ENCODE data around the gene GPC1. TPM values are rescaled to one million over a fixed set of nuclear protein-coding genes. Genes with fewer than 3 reads are reported as not detected.

The GPC1 gene
- total and polyA plus RNA-seq, 2 experiments from 2014 or later = 9.0 to 46.2 TPM

DNA sequence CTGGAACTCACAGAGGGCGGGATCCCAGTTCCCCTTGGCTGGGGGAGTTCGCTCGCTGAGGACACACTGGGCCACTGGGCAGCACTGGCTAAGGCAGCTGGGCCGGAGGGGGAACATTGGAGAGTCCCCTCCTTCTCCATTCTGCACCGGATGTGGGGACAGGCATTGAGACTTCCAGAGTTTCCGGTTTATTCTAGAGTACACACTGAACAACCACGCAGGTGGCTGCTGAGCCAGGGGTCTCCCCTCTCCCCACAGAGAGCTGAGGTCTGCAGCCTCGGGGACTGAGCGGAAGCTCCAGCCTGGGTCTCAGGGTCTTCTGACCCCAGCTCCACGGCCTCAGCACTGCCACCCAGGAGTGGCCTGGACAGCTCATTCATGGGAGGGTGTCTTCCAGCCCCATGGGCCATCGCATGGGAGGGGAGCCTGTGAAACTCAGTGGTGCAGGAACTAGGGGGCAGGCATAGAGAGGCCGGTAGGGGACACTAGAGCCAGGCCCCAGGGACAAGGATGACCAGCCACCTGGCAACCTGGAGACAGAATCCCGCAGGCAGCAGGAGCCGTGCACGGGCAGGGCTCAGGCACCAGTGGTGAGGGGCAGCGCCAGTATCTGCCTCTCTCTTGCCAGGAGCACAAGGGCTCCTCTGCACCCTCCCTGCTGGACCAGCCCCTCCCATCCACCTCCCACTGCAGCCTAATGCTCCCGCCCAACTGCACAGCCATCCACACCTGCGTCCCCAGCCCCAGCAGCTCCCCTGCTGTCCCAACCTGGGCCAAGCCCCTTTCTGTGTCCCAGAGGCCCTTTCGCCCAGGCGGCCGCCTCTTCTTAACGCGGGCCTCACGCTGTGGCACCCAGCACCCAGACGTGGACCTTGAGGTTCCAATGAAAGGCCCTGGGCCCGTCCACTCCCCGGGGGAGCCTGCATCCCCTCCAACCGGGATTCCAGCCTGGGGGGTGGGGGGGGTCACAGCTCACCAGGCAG, 45.1 kb upstream of the GPC1 start:
- no peaks in the 10 kb centered on the region for H3F3A ChIP-seq (replicated peaks; ENCODE audit: low read depth)
- H3K27ac Mint-ChIP-seq = no peak overlapping the region
- H2AFZ ChIP-seq = no peak overlapping the region
- H3K4me1 Mint-ChIP-seq = no peaks in the 10 kb centered on the region; the same call in 2 of the 3 replicates
- no peaks in the 10 kb centered on the region for H3K36me3 Mint-ChIP-seq (ENCODE audit: low read depth)
- H3K4me3 Mint-ChIP-seq = no peak overlapping the region
- H3K4me1 ChIP-seq (ENCODE audit: insufficient read depth) = no peaks in the 10 kb centered on the region
- peak; percentile 20; the same call in 2 of the 3 replicates for ATAC-seq
- no peaks in the 10 kb centered on the region for H3K27me3 ChIP-seq (ENCODE audit: insufficient read depth)
- TF ChIP-seq, protein P1, sequence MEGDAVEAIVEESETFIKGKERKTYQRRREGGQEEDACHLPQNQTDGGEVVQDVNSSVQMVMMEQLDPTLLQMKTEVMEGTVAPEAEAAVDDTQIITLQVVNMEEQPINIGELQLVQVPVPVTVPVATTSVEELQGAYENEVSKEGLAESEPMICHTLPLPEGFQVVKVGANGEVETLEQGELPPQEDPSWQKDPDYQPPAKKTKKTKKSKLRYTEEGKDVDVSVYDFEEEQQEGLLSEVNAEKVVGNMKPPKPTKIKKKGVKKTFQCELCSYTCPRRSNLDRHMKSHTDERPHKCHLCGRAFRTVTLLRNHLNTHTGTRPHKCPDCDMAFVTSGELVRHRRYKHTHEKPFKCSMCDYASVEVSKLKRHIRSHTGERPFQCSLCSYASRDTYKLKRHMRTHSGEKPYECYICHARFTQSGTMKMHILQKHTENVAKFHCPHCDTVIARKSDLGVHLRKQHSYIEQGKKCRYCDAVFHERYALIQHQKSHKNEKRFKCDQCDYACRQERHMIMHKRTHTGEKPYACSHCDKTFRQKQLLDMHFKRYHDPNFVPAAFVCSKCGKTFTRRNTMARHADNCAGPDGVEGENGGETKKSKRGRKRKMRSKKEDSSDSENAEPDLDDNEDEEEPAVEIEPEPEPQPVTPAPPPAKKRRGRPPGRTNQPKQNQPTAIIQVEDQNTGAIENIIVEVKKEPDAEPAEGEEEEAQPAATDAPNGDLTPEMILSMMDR (conservative IDR thresholded peaks at IDR 0.05; ENCODE audit: low read depth in 2 of 2) = 0 out of 4 replicates have a peak, but pooled peaks of 1 of the 2 experiments have one; percentile 8
- TF ChIP-seq CREB1 (CRISPR knock-in tag; IDR thresholded peaks at IDR 0.05; ENCODE audit: low read depth) = no peak
- TF ChIP-seq, protein P2, sequence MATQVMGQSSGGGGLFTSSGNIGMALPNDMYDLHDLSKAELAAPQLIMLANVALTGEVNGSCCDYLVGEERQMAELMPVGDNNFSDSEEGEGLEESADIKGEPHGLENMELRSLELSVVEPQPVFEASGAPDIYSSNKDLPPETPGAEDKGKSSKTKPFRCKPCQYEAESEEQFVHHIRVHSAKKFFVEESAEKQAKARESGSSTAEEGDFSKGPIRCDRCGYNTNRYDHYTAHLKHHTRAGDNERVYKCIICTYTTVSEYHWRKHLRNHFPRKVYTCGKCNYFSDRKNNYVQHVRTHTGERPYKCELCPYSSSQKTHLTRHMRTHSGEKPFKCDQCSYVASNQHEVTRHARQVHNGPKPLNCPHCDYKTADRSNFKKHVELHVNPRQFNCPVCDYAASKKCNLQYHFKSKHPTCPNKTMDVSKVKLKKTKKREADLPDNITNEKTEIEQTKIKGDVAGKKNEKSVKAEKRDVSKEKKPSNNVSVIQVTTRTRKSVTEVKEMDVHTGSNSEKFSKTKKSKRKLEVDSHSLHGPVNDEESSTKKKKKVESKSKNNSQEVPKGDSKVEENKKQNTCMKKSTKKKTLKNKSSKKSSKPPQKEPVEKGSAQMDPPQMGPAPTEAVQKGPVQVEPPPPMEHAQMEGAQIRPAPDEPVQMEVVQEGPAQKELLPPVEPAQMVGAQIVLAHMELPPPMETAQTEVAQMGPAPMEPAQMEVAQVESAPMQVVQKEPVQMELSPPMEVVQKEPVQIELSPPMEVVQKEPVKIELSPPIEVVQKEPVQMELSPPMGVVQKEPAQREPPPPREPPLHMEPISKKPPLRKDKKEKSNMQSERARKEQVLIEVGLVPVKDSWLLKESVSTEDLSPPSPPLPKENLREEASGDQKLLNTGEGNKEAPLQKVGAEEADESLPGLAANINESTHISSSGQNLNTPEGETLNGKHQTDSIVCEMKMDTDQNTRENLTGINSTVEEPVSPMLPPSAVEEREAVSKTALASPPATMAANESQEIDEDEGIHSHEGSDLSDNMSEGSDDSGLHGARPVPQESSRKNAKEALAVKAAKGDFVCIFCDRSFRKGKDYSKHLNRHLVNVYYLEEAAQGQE (IDR thresholded peaks at IDR 0.05; ENCODE audit: unreplicated experiment) = no peak
- peaks cover 7% of the 10 kb centered on the region for H3K27me3 Mint-ChIP-seq (ENCODE audit: insufficient read depth, low read depth, poor library complexity)
- H3K9me2 ChIP-seq (ENCODE audit: insufficient read depth) = no peaks in the 10 kb centered on the region
- no peak overlapping the region for H3K27ac ChIP-seq (ENCODE audit: low read depth)
- no peak overlapping the region for H3K4me3 ChIP-seq
- DNase-seq (ENCODE audit: low spot score) = no peak
- H3K36me3 ChIP-seq (ENCODE audit: insufficient read depth) = no peaks in the 10 kb centered on the region
- H3K4me2 ChIP-seq = no peak overlapping the region
- H3K9me3 Mint-ChIP-seq = no peaks in the 10 kb centered on the region
- no peaks in the 10 kb centered on the region for H4K20me1 ChIP-seq (replicated peaks; ENCODE audit: insufficient read depth)
- H3K79me2 ChIP-seq (replicated peaks; ENCODE audit: insufficient read depth) = no peaks in the 10 kb centered on the region

DNA sequence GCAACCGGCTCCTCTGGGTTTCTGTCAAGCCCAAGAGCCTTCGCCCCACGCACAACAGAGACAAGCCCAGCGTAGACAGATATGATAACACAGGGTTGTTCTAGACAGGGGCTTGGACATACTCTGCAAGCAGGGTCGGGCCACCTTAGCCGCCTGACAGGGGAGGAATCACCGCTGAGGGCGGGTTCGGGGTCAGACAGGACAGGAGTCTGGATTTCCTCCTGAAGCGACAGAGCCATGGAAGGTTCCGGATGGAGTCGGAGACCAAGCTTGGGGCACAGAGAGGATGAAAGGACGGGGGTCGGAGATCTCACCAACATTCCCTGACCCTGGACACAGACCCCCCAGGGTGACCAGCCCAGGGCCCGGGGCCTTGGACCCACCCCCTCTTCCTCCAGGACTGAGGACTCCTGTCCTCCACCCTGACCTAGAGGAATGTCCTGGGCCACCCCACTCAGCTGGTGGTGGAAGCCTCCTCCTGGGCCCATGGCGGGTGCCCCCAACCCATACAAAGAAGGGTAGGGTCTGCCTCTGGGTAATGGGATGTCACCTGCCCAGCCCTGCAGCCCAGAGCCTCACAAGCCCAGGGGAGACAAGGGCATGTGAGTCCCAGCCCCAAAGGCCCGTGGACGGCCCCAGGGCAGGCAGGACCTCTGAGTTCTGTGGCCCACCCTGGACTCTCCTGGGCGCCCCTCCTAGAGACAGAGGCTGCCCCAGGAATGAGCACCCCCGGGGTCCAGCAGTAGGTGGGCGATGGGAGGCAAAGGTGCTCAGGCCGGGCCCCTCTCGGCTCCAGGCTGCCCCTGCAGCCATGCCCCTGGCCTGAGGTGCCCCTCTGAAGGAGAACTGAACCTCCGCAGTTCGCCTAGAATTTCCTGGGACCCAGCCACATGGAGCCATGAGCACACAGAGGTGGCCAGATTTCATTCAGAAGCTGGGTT, 44.1 kb upstream of the GPC1 start:
- Histone ChIP-seq H3K27ac (ENCODE audit: low read depth) (no peak overlapping the region), H3F3A (replicated peaks; ENCODE audit: low read depth) (no peaks in the 10 kb centered on the region), H3K27me3 (ENCODE audit: insufficient read depth) (no peaks in the 10 kb centered on the region), H3K79me2 (replicated peaks; ENCODE audit: insufficient read depth) (no peaks in the 10 kb centered on the region), H3K4me2 (no peak overlapping the region), H4K20me1 (replicated peaks; ENCODE audit: insufficient read depth) (no peaks in the 10 kb centered on the region), H3K36me3 (ENCODE audit: insufficient read depth) (no peaks in the 10 kb centered on the region), H2AFZ (no peak overlapping the region), H3K9me2 (ENCODE audit: insufficient read depth) (no peaks in the 10 kb centered on the region), H3K4me3 (no peak overlapping the region), H3K4me1 (ENCODE audit: insufficient read depth) (no peaks in the 10 kb centered on the region)
- DNase-seq (ENCODE audit: low spot score) (no peak), ATAC-seq (no peak)
- H3K9me3 Mint-ChIP-seq = no peaks in the 10 kb centered on the region
- peaks cover 7% of the 10 kb centered on the region for H3K27me3 Mint-ChIP-seq (ENCODE audit: insufficient read depth, low read depth, poor library complexity)
- H3K4me1 Mint-ChIP-seq = no peaks in the 10 kb centered on the region; the same call in 2 of the 3 replicates
- TF ChIP-seq EZH2 (IDR thresholded peaks at IDR 0.05; ENCODE audit: low read depth, unreplicated experiment) = no peak
- no peak for TF ChIP-seq CREB1 (CRISPR knock-in tag; IDR thresholded peaks at IDR 0.05; ENCODE audit: low read depth)
- TF ChIP-seq, protein P3, sequence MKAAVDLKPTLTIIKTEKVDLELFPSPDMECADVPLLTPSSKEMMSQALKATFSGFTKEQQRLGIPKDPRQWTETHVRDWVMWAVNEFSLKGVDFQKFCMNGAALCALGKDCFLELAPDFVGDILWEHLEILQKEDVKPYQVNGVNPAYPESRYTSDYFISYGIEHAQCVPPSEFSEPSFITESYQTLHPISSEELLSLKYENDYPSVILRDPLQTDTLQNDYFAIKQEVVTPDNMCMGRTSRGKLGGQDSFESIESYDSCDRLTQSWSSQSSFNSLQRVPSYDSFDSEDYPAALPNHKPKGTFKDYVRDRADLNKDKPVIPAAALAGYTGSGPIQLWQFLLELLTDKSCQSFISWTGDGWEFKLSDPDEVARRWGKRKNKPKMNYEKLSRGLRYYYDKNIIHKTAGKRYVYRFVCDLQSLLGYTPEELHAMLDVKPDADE (IDR thresholded peaks at IDR 0.05) = no peak
- TF ChIP-seq NANOG (IDR thresholded peaks at IDR 0.05; ENCODE audit: borderline replicate concordance) = no peak
- no peaks in the 10 kb centered on the region for H3K36me3 Mint-ChIP-seq (ENCODE audit: low read depth)
- no peak overlapping the region for H3K27ac Mint-ChIP-seq
- H3K4me3 Mint-ChIP-seq = no peak overlapping the region
